Activated CD4-positive, alpha-beta T cell treated with anti-CD3 and anti-CD28 coated beads, Interleukin-2, amount 50 U/mL, for 24 hours (primary cell): ENCODE data around the gene NMT1.
"Not testable (repeated sequence)": the region's sequence is repeated elsewhere in the genome, so short reads cannot be mapped to it uniquely, and the experiment has no call there.

ENCODE experiments used
- DNase-seq, 2 donors: peaks; one replicate each; pipeline ENCODE4 v3.0.0-alpha.2; 2020; ENCODE audit warnings: low read depth in 1 of 2, low spot score in 1 of 2

NMT1 gene

GRCh38 chr17:45117848-45118646, 56.9 kb downstream of the NMT1 start:
- DNase-seq = no peak

GRCh38 chr17:45118691-45119090, 57.6 kb downstream of the NMT1 start:
- no peak for DNase-seq

- no peak for DNase-seq
Observed at GRCh38 chr17:45119964-45120363, 58.8 kb downstream of the NMT1 start.

- no peak for DNase-seq
Observed at GRCh38 chr17:45120558-45120957, 59.4 kb downstream of the NMT1 start.

- no peak for DNase-seq
Observed at GRCh38 chr17:45121055-45121454, 59.9 kb downstream of the NMT1 start.

- no peak for DNase-seq
Observed at GRCh38 chr17:45123076-45123770, 62.1 kb downstream of the NMT1 start.

GRCh38 chr17:45123930-45124796, 63.0 kb downstream of the NMT1 start:
- DNase-seq = no peak

GRCh38 chr17:45124797-45125122, 63.6 kb downstream of the NMT1 start:
- DNase-seq = not testable (repeated sequence)

GRCh38 chr17:45125509-45125908, 64.4 kb downstream of the NMT1 start:
- DNase-seq = no peak

- no peak for DNase-seq
Observed at GRCh38 chr17:45127207-45127547, 66.1 kb downstream of the NMT1 start.

GRCh38 chr17:45127548-45128300, 66.6 kb downstream of the NMT1 start:
- DNase-seq = no peak

- DNase-seq = no peak
Observed at GRCh38 chr17:45128331-45128730, 67.2 kb downstream of the NMT1 start.

- no peak for DNase-seq
Observed at GRCh38 chr17:45128989-45129388, 67.9 kb downstream of the NMT1 start.

- DNase-seq = no peak
Observed at GRCh38 chr17:45129426-45129939, 68.4 kb downstream of the NMT1 start.

GRCh38 chr17:45129940-45130680, 69.0 kb downstream of the NMT1 start:
- DNase-seq = no peak

GRCh38 chr17:45130681-45131615, 69.8 kb downstream of the NMT1 start:
- no peak for DNase-seq

GRCh38 chr17:45131616-45132319, 70.7 kb downstream of the NMT1 start:
- peak in 1 of 2 donors; percentile 21 for DNase-seq

GRCh38 chr17:45132320-45132571, 71.1 kb downstream of the NMT1 start, which contains the start of gene PLCD3:
Gene PLCD3 (minus strand): TSS chr17:45132515. CDS start chr17:45132410, 105 bp downstream.
- DNase-seq = no peak
